Left hindlimb (tissue), 1 donor: Measurements from ENCODE around the gene PLCXD3.
"Not testable (repeated sequence)": the region's sequence is repeated elsewhere in the genome, so short reads cannot be mapped to it uniquely, and the experiment has no call there.

ENCODE experiments used
- DNase-seq: peaks from one replicate; pipeline ENCODE4 v3.0.0-alpha.2; 2018

Gene PLCXD3

GRCh38 chr5:41339339-41339738 is 171.1 kb downstream of the PLCXD3 start:
- DNase-seq = no peak

GRCh38 chr5:41338136-41338675 is 172.2 kb downstream of the PLCXD3 start:
- DNase-seq = no peak

- no peak for DNase-seq
Observed at GRCh38 chr5:41337724-41338123, 172.7 kb downstream of the PLCXD3 start.

DNA sequence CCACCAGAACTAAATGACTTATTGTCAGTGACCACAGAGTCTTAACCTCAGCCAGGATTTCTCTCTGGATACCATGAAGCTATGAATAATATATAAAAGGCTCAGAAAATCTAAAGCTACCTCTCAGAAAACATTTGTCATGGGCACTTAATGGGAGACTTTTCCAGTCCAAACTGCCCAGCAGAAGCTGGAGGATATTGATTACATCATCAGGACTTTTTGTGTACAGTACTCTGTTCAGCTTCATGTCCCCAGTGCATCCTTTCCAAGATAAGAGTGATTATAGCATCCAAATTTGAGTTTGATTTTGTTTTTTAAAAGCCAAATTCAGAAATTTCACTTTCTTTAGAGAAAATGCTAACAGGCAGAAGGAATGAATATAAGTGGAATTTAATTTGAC is 173.2 kb downstream of the PLCXD3 start:
- DNase-seq = no peak

- DNase-seq = no peak
Observed at GRCh38 chr5:41336471-41336870, 173.9 kb downstream of the PLCXD3 start.

GRCh38 chr5:41335596-41336181 is 174.7 kb downstream of the PLCXD3 start:
- no peak for DNase-seq

- no peak for DNase-seq
Observed at GRCh38 chr5:41334758-41335157, 175.6 kb downstream of the PLCXD3 start.

GRCh38 chr5:41334221-41334620 is 176.2 kb downstream of the PLCXD3 start:
- no peak for DNase-seq

GRCh38 chr5:41325074-41325473 is 185.3 kb downstream of the PLCXD3 start:
- no peak for DNase-seq

DNA sequence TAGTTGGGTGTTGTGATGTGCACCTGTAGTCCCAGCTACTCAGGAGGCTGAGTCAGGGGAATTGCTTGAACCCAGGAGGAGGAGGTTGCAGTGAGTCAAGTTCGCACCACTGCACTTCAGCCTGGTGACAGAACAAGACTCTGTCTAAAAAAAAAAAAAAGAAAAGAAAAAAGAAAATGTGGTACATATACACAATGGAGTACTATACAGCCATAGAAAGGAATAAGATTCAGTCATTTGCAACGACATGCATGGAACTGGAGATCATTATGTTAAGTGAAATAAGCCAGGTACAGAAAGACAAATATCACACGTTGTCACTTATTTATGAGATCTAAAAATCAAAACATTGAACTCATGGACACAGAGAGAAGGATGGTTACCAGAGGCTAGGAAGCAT is 187.6 kb downstream of the PLCXD3 start:
- not testable (repeated sequence) for DNase-seq

DNA sequence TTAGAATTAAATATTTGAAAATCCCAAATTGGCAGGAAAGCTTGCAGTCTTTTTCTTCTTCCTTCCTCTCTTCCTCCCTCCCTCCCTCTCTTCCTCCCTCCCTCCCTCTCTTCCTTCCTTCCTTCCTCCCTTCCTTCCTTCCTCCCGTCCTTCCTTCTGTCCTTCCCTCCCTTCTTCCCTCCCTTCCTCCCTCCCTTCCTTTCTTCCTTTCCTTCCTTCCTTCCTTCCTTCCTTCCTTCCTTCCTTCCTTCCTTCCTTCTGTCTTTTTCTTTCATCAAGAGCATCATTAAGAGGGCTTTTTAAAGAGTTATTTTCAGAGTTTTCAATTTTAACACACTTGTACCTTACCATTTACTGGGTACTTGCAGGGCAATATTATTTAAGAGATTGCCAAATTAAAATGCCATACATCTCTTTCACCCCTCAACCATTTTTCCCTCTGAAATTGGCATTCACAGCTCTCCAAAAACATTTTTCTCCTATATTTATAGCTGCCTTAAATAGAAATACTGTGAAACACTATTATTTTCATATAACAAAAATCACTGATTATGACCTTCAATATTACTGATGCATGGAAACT is 197.8 kb downstream of the PLCXD3 start:
- DNase-seq = no peak

DNA sequence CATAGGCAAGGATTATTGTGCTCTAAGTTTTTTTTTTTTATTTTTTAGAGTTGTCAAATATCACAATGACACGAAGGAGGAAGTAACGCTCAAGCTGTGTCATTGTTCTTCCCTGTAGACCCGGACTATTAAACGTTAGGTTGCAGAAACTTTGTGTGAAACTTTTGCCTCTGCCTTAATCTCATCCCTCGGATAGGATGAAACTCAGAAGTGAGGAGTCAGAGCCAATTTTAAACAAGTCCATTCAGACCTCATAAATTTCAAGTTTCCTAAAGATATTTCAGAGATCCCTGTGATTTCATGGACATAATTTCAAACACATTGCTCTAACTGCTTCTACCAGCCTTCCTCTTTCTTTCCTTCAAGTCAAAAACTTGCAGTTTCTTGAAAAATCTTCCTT is 198.3 kb downstream of the PLCXD3 start:
- no peak for DNase-seq

- no peak for DNase-seq
Observed at GRCh38 chr5:41309275-41309674, 201.1 kb downstream of the PLCXD3 start.

DNA sequence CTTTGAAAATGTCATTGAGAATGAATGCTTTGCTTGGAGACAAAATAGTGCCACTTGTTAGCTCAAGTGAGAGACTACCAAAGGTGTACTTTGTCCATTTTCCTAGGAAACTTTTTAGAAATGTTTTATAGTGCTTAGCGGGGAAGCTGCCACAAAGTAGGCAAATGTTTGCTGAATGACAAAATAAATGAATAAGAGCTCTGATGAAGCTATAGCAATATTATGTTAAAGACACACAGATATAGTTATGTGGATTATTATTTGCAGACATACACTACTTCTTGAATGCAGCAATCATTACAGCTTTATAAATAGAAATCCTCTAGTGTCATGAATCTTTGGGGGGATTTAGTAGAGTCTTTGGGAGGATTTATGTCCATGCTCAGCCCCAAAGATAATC is 204.4 kb downstream of the PLCXD3 start:
- DNase-seq = no peak

DNA sequence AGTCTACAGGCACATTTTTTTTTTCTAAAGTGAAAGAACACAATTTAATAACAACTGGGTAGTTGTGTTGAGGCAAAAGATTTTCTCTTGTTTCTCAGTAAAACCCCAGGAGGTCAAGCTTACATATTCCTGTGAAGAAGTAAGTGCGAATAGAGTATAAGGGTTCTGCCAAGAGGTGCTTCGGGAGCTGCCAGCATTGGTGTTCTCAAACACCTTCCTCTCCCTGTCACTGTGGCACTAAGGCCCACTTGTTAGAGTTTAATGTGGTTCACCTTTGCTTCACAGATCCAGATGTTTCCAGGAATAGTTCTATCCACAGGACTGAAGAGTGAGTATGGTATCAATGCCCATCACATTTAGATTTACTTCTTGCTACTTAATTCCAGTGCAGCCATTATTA is 205.3 kb downstream of the PLCXD3 start:
- DNase-seq = no peak

- DNase-seq = no peak
Observed at GRCh38 chr5:41296066-41296465, 214.3 kb downstream of the PLCXD3 start.

GRCh38 chr5:41291323-41291722 is 219.1 kb downstream of the PLCXD3 start:
- DNase-seq = no peak

- DNase-seq = no peak
Observed at GRCh38 chr5:41290810-41291209, 219.6 kb downstream of the PLCXD3 start.

DNA sequence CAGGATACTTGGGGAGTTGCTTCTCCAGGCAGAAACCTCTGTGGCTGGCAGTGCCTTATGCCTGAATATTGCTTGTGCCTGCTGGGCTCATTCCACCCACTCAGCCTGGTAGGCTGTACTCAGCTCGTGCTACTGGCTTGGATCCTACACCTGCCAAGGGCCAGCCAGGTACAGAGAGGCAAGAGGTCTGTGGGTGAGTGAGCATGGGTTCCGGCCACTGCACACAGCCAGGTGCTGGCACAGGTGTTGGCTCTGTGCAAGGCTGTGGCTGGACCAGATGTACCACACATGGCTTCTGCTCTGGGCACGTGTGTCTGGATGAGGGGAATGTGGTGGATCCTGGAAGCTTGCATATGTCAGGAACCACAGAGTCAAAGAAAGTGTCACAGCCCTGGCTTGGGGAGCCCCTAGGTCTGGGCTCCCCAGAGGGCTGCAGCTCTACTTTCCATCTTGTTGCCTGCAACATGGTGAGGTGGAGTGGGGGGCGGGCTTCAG is 220.4 kb downstream of the PLCXD3 start:
- no peak for DNase-seq

DNA sequence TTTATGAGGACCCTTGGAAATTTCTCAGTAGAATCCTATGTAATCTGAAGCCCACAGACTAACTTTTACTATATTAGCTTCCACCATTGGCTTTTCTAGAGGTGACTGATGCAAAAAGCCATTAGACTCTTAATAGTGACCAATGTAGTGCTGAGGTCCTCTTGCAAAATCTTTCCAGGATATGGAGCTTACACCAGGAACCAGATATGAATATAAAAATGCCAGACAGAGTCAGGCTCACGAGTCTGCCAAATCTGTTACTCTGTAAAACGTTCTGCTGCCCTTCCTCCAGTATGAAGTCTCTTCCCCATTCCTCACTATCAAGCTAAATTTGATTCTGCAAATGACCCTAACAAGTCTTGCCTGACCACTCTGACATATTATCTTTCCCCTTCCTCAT is 223.7 kb downstream of the PLCXD3 start:
- DNase-seq = no peak

DNA sequence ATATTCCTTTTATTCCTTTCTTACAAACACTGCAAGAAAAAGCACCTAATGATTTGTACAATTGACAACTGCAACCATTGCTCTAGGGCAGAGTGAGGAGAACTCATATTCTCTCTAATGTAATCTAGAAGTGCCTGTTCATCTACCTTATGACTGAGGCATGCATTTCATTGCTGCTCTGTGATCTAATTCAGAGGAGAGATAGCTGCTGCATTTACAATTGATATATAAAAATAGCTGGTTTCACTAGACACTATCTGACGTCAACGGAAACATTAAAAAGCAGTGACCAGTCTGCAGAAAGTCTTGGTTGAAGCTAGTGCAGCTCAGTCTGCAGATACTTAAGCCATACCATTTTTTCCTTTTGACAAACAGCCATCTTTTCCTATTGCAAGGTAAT is 224.2 kb downstream of the PLCXD3 start:
- DNase-seq = no peak

DNA sequence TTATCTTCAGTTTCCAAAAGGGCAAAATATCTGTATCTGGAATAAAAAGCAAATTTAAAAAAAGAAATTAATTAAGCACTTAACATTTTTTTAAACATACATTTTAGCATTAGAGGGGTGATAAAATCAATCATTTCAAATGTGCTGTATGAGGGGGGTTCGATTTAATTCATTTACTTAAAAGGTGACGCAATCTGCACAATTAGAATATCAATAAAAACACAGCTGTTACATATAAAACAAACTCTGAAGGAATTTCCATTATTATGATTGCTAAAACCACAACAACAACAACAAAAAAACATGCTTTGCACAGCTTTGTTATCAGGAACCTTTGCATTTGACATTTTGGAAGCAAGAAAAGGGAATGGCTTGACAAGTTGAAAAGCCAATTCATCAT is 225.5 kb downstream of the PLCXD3 start:
- no peak for DNase-seq

- DNase-seq = no peak
Observed at GRCh38 chr5:41281215-41281810, 229.1 kb downstream of the PLCXD3 start.

DNA sequence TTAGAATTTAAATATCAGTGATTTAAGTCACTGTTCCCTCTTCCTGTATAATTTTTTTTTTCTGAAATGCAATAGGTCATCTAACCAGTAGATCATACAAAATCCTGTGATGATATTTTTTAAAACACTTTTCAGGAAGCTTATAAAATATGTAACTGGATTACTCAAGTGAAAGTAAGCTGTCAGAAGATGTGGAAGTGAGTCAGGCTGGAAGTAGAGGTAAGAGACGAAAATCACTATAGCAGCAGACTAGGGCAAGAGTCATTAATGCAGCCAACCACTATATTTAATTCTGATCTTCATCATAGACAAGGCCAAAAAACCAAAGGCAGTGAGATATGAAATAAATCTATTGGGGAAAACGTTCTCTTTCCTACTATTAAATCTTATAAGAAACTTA is 231.4 kb downstream of the PLCXD3 start:
- no peak for DNase-seq
